KG1 (cell line): ENCODE data around the gene EPOP.

Experiments
- DNase-seq: peaks from one replicate; lab custom pipeline; 2025; lab: John Stamatoyannopoulos, UW

Gene EPOP

GRCh38 chr17:38674749-38675615 is at the start of gene EPOP:
Gene EPOP, minus strand, starts transcription at chr17:38674957. Its CDS starts 462 bp downstream, at chr17:38674495.
- DNase-seq = peak; percentile 48

GRCh38 chr17:38721802-38722201 is 47.0 kb upstream of the EPOP start:
- DNase-seq = no peak

- DNase-seq = no peak
These were observed 46.2 kb upstream of the EPOP start for GRCh38 chr17:38720941-38721340.

- no peak for DNase-seq
These were observed 45.3 kb upstream of the EPOP start for GRCh38 chr17:38719943-38720641.

GRCh38 chr17:38719289-38719942 is 44.7 kb upstream of the EPOP start:
- DNase-seq = no peak

- DNase-seq = no peak
These were observed 42.5 kb upstream of the EPOP start for GRCh38 chr17:38717139-38717745.

- no peak for DNase-seq
These were observed 41.7 kb upstream of the EPOP start for GRCh38 chr17:38716368-38717005.

- no peak for DNase-seq
These were observed 40.6 kb upstream of the EPOP start for GRCh38 chr17:38715216-38715943.

GRCh38 chr17:38713456-38714075 is 38.8 kb upstream of the EPOP start:
- DNase-seq = no peak

GRCh38 chr17:38712593-38712992 is 37.8 kb upstream of the EPOP start:
- DNase-seq = no peak

GRCh38 chr17:38711792-38712571 is 37.2 kb upstream of the EPOP start:
- no peak for DNase-seq

GRCh38 chr17:38710985-38711384 is 36.2 kb upstream of the EPOP start:
- no peak for DNase-seq

GRCh38 chr17:38710604-38710962 is 35.8 kb upstream of the EPOP start:
- no peak for DNase-seq

GRCh38 chr17:38709864-38710603 is 35.3 kb upstream of the EPOP start:
- DNase-seq = no peak

- no peak for DNase-seq
These were observed 34.5 kb upstream of the EPOP start for GRCh38 chr17:38709104-38709820.

GRCh38 chr17:38707678-38708351 is 33.1 kb upstream of the EPOP start:
- DNase-seq = no peak

- no peak for DNase-seq
These were observed 31.9 kb upstream of the EPOP start for GRCh38 chr17:38706505-38707216.
